SK-N-MC (cell line): ENCODE results near the gene PCDHGA8.

Experiments
- EZH2 ChIP-seq: fragments of 200-600 bp; sonication (generic); IDR thresholded peaks from one replicate; pipeline ENCODE4 v1.6.1; 2017; ENCODE audit warnings: antibody characterized with exemption
- FOXP2 ChIP-seq: optimal IDR thresholded peaks from 2 replicates; pipeline ENCODE3; 2011; ENCODE audit warnings: mild to moderate bottlenecking, moderate library complexity; ENCODE audit not compliant: insufficient read depth; ENCODE audit errors: extremely low read length, control extremely low read depth
- POLR2AphosphoS5 ChIP-seq: IDR thresholded peaks from 2 replicates; pipeline ENCODE4 v1.6.1; 2012; ENCODE audit warnings: mild to moderate bottlenecking, low read depth, low read length, borderline replicate concordance

GRCh38 chr5:141422742-141423291 lies 30.4 kb downstream of the PCDHGA8 start:
- TF ChIP-seq EZH2 = no peak
- no peak for TF ChIP-seq POLR2AphosphoS5
- TF ChIP-seq FOXP2 = no peak
